RPMI8226 (cell line): ENCODE data around the gene EFHC1.
"Not testable (repeated sequence)": the region's sequence is repeated elsewhere in the genome, so short reads cannot be mapped to it uniquely, and the experiment has no call there.

Experiments used
- DNase-seq: peaks from one replicate; pipeline ENCODE4 v3.0.0-alpha.2; 2015

EFHC1 gene, protein sequence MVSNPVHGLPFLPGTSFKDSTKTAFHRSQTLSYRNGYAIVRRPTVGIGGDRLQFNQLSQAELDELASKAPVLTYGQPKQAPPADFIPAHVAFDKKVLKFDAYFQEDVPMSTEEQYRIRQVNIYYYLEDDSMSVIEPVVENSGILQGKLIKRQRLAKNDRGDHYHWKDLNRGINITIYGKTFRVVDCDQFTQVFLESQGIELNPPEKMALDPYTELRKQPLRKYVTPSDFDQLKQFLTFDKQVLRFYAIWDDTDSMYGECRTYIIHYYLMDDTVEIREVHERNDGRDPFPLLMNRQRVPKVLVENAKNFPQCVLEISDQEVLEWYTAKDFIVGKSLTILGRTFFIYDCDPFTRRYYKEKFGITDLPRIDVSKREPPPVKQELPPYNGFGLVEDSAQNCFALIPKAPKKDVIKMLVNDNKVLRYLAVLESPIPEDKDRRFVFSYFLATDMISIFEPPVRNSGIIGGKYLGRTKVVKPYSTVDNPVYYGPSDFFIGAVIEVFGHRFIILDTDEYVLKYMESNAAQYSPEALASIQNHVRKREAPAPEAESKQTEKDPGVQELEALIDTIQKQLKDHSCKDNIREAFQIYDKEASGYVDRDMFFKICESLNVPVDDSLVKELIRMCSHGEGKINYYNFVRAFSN

DNA sequence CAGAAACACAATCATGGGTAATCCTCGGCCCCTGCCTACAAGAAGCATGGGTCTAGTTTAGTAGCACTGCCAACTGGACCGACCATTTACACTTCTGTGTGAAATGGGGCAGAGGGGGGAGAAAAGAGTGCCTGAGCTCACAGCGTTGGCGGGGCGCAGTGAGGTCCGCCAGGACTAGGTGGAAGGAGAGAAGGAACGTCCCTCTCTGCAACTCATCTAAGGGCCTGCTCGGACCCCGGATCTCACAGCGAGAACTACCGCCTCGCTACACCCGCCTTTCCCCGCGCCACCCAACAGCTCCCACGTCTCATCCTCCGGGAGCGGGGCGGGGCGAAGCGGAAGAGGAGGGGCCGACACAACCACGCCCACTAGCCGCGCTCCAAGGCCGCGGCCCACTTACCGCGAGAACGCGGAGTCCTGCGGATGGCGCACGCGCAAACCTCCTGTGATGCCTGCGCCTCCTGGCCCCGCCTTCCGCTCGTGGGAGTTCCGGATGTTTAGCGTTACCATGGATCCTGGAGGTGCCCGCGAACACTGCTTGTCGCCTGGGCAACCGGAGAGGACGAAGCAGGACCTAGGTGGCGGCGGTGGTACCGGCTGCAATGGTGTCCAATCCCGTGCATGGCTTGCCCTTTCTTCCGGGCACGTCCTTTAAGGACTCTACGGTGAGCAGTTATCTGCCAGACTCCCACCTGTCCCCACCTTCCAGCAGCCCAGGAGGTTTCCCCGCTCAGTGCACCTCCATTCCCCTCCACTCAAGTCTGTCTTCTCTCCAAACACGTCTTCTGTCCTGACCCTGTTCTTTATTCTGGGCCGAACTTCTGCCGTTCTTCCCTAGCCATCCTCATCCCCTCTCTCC is at the start of gene EFHC1:
TSS of gene EFHC1 (plus strand) at position 534 of the 859 bp plus-strand sequence. CDS start at position 603, 69 bp downstream.
- peak; percentile 99 for DNase-seq

DNA sequence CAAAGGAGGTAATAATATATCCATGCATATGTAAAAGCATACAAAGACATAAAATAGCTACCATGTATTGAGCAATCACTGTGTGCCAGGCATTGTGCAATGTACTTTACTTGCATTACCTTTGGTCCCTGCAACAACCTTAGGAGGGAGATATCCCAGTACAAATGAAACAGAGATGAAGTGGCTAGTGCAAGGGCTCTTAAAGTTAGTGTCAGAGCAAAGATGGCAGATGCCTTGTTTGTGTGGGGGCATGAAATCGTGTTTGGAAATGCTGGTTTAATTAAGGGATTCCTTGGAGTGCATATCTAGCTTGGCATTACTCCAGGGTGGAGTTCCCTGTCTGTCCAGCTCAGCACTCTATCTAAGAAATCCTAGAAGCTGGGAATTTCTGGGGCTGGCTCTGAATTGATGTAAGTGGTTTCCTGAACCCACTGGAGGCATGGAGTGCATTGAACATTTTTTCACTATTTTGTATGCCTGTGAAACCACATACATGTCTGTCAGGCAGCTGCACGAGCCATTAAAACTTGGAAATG is 48.4 kb upstream of the EFHC1 start:
- DNase-seq, result no peak

DNA sequence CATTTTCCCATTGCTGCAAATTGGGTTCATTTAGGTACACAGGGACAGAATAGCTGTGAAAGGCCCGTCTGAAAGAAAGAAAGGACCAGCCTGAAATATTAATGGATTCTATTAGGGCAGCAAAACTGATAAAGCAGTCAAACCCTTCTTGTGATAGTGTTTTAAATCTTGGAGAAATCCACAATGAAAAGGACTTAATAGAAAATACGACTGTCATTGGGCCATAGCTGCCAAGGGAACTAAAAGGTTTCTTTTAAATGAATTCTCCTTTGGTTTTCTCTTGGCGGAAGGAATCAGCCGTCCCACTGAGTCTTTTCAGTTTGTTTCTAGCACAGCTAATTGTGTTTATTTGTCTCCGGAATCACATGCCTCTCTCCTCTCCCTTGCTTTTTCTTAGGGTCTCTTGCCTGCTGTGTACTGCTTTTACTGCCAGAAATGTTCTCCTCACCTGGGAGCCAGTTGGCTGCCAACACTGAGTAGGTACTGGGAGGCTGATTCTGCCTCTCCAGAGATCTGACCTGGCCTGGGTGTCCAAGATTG is 46.9 kb upstream of the EFHC1 start:
- DNase-seq, result no peak

DNA sequence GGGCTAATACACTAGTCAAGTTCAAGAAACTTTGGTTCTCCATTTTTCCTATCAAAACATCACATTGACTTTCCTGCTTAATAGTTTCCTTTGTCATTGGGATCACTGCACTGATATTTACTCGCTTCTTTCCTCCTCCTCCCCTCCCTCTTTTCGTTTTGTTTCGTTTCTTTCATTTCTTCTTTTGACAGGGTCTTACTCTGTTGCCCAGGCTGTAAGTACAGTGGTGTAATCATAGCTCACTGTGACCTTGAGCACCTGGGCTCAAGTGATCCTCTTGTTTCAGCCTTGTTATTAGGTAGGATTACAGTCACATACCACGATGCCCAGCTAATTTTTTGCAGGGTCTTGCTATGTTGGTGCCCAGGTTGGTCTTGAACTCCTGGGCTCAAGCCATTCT is 45.9 kb upstream of the EFHC1 start:
- DNase-seq, result no peak

DNA sequence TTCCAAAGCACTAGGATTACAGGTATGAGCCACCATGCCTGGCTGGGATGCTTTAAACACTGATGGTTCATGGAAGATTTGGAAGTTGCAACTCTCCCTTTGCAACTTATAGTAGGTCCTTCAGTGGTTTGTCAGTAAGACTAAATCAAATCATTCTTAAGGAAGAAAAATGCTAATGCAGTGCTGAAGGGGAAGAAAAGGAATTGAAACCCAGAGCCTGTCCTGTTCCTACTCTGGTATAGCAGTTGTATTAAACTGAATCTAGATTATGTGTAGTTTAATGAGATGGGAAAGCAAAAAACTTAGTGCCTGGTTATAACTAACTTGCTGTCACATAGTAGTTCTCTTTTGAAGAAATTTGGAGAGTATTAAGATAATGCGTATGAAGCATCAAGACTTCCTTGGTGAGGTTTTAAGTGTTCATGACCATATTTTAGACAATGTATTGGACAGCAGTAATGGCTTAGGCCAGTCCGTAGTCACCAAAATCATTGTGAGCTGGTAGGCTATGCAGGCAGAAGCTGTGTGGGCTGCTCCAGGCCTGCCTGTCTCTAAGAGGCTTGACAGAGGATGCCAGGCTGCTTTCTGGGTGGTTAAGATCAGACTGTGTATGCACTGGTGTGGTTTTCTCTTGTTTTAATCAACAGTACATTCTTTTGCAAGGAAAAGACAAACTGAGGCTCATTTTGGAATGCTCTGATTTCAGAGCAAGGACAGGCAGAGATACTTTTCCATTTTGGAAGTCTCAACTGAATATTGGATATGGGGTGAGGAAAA is 44.2 kb upstream of the EFHC1 start:
- no peak for DNase-seq

DNA sequence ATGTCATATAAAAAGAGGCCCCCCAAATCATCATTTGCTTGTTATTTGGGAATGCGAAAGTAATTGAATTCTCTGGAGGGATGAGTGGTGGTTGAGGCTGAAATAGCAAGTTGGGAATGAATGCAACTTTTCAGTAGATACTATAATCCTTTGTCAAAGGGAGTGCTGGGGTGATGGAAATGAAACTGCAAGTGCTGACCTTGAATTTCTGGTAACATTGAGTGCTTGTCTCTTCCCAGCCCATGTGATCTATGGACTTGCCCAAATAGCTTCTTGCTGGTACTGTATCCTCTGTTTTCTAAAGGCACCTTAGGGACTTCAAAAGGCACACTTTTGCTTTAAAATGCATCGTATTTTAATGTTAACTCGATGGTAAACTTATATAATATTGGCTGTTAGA is 43.4 kb upstream of the EFHC1 start:
- peak; percentile 61 for DNase-seq

DNA sequence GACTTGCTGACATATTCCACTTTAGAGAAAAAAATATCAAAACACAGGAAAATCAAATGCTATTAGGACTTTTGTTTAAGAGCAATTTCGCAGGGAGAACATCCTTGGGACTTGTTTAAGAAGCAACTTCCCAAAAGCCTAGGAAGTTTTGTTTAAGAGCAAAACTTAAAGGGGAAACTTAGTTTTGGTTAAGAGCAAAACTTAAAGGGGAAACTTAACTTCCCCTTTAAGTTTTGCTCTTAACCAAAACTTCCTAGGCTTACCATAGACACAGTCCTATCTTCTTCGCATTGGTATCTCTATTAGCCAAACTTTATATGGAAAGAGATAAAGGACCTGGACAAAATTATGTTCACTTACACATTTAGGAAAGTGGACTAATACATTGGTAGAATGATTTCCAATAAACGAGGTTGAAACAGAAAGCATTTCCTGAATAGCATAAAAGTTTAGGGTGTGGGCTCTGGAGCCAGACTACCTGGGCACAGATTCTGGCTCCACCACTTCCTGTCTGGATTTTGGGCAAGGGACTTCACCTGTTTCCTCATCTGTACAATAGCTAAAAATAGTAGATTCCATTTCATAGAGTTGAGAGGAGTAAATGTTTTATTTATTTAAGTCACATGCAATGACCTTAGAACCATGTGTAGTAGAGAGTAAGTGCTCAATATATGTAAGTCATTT is 42.5 kb upstream of the EFHC1 start:
- DNase-seq, result no peak

DNA sequence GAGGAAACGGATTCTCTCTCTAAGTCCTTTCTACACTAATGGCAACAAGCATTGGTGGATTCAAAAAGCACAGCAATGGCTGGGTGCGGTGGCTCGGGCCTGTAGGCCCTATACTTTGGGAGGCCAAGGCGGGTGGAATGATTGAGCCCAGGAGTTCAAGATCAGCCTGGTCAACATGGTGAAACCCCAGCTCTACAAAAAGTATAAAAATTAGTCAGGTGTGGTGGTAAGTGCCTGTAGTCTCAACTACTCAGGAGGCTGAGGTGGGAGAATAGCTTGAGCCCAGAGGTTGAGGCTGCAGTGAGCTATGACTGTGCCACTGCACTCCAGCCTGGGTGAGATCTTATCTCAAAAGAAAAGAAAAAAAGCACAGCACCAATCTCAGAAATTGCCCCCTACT is 38.9 kb upstream of the EFHC1 start:
- no peak for DNase-seq

DNA sequence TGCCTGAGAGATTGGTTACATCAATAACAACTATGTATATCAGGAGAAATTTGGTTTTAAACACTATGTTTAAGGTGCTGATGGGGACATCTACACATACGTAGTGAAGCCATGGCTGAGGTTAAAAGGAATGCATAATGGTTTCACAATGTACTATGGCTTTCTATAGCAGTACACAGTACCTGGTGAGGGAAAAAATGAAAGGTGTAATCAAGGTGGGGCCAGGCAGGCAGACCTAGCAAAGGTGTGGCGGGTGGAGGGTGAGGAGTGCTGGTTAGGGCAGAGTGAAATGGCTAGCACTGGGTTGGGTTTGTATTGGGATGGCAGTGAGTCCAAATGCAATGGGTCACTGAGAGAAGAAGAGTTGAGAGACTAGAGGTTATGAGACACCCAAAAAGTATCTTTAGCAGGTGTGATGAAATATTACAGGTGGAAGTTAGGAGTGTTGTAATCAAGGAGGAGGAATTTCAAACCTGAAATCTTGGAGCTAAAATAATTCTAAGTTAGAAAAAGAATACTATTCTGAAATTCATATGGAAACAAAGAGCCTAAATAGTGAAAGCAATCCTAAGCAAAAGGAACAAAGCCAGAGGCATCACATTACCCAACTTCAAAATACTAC is 35.9 kb upstream of the EFHC1 start:
- DNase-seq, result no peak

DNA sequence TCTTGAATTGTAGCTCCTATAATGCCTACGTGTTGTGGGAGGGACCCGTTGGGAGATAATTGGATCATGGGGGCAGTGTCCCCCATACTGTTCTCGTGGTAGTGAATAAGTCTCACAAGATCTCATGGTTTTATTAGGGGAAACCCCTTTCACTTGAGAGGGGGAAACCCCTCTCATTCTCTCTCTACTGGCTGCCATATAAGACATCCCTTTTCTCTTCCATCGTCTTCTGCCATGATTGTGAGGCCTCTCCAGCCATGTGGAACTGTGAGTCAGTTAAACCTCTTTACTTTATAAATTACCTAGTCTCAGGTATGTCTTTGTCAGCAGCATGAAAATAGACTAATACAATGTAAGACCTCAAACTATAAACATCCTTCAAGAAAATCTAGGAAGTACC is 35.1 kb upstream of the EFHC1 start:
- no peak for DNase-seq

DNA sequence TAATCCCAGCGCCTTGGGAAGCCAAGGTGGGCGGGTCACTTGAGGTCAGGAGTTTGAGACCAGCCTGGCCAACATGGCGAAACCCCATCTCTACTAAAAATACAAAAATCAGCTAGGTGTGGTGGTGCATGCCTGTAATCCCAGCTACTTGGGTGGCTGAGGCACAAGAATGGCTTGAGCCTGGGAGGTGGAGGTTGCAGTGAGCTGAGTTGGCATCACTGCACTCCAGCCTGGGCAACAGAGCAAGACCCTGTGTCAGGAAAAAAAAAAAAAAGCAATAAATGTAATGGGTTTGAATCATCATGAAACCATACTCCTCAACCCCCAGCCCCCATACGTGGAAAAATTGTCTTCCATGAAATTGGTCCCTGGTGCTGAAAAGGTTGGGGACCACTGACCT is 32.0 kb upstream of the EFHC1 start:
- DNase-seq, result not testable (repeated sequence)

DNA sequence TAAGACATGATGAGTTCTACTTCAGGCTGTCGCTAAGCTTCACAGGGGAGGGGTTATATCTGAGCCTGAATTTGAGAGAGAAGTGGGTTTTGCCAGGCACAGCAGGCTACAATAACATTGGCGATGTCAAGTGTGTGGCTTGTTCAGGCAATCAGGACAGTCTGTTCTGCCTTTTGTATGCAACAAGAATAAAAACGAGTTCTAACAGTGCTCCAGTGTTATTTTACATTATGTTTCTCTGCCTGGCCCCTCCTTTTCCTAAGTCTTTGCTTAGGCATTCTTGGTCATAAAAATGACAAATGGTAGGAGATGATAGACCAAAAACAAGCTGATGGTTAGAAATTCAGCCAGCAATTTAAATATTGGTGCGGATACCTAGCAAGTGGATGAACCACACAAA is 31.4 kb upstream of the EFHC1 start:
- DNase-seq, result no peak

DNA sequence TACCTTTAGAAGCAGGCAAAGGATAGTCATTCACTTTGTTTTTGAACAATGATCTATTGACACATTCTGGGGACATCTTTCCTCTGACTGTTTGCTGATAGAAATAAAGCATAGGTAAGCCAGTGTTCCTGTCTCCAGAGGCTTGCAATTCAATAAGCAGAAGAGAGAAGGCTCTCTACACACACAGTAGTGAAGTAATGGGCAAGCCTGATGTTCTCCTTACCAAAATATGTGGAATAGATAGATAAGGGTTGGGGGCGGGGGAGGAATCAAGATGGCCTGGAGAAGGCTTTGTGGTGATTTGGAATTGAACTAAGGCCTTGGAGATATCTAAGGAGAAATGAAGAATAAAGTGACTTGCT is 30.9 kb upstream of the EFHC1 start:
- DNase-seq, result no peak

DNA sequence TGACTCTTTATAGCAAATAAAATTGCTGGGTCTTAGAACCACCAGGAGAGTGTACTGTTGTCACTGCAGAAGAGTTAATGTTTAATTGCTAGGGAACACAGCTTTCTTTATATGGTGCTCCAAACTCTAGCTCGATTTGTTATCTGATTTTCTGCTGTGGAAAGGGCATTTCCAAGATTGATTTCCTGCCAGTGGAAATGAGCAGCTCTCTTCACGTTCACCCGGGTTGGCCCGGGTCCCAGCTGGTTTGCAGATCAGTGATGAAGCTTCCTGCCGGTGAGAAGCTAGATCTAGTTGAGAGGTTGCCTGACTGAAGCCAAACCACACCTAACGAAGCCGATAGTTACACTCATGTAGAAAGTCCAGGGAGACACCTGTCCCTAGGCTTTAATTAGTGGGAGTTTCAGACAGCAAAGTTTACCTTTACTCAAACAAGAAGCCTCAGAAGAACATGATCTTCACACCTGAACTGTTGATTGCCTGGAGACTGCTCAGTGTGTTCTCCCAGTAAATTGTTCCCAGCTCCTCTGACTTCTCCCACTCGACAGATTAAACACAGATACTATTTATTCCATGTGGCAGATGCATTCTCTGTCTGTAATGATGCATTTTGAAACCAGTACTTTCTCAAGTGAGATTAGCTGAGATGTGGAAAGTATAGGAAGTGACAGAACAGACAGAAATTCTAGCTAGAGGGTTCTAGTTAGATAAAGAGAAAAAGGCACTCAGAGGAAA is 30.3 kb upstream of the EFHC1 start:
- DNase-seq, result peak; percentile 85

DNA sequence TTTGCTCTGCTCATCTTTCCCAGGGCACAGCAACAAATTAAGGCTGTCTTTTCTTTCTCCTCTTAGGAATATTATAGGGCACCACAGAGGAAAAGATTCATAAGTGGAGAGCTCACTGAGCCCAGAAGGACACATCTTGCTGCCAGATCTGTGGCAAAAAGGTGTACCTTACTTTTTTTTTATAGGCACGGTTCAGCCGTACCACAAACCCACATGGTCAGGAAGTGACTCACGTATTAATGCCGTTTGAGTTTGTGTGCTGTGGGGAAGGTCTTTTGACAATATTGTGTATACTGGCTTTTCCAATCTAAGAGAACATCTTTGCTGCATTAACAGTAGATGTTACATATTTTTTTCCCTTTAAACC is 29.8 kb upstream of the EFHC1 start:
- DNase-seq, result peak; percentile 81

DNA sequence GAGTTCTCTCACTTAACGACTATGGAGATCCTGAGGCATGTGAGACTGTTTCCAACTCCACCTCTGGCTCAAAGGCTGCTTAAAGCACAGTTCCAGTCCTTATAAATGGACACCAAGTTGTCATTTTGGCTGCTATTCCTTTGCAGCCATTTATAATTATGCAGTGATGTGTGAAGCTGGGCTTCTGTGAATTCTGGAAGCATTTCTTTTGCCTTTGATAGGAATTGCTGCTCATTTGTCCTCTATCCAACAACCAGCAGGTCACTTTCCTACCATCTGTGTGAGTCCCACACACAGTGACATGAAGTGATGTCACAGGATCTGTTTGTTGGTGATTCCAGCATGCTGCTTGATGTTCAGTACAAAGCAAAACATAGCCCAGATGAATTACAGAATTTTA is 28.5 kb upstream of the EFHC1 start:
- no peak for DNase-seq

DNA sequence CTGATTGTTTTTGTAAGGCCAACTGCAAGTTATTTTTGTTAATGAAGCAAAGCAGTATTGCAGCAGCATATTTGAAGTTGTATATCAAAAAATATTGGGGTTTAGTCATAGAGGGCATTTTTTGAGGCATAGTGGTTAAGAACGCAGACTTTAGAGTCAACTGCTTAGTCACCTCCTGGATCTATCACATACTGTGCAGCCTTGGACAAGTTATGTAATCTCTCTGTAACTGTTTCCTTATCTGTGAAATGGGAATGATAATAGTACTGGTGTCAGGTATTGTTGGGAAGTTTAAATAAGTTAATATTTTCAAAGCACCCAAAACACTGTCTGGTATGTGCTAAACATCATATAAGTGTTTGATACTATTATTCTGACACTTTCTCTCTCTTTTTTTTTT is 27.2 kb upstream of the EFHC1 start:
- no peak for DNase-seq

DNA sequence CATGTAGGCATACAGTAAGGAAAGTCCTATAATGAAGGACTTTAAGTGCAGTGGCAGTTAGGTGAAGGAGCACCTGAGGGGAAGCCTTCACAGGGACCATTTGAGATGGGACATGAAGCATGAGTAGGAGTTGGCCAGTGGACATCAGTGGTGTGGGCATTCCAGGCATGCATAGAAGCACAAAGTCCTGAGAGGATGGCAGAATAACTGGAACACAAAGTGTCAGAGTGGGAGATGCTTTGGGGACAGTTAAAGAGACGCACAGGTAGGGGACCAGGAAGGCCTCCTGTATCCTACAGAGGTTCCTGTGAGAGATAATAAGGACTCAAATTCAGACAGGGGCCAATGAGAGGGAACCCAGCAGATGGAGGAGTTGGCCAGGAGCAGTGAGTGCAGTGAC is 26.4 kb upstream of the EFHC1 start:
- no peak for DNase-seq

DNA sequence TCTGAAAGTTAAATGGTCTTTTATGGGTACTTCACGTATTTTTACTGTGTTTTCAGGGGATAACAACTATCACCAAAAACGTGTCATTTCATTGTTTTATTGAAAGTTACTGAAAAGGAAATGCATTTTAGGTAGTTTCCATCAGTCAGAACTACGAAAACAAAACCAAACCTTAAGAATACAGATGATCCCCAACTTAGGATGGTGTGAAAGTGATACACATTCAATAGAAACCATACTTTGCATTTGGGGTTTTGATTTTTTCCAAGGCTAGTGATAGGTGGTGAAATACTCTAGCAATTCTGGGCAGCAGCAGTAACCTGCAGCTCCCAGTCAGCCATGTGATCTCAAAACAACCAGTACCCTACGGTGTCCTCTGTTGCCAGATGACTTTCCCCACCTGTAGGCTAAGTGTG is 25.9 kb upstream of the EFHC1 start:
- DNase-seq, result no peak

DNA sequence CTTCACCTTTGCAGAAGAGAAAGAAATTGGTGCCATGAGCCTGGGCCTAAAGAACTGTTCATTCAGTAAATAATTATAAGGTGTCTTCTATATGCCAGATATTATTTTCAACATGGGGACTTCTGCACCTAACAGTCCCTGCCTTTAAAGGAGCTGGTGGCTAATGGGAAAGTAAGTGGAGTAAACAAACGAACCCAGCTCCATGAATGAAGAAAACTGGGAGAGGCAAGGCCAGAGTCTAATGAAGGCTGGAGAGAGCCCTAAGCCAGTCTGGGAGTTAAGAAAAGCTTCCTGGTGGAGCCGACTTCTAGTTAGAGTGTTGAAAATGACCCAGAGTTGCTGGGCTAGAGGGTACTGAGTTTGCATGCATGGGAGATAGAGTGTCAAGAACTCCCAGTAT is 24.2 kb upstream of the EFHC1 start:
- DNase-seq, result no peak
